MV-4-11 (cell line): ENCODE data around the gene AWAT1.
"Not testable (repeated sequence)": the region's sequence is repeated elsewhere in the genome, so short reads cannot be mapped to it uniquely, and the experiment has no call there.

ENCODE experiments used
- DNase-seq: peaks from one replicate; lab custom pipeline; 2025; lab: John Stamatoyannopoulos, UW

AWAT1 gene

GRCh38 chrX:70234355-70234754 is at the start of gene AWAT1:
Gene AWAT1, plus strand, starts transcription at chrX:70234655. Its CDS starts 41 bp downstream, at chrX:70234696.
- no peak for DNase-seq

GRCh38 chrX:70190225-70190624 is 44.2 kb upstream of the AWAT1 start:
- DNase-seq = no peak

- no peak for DNase-seq
Observed at GRCh38 chrX:70196961-70197720, 37.3 kb upstream of the AWAT1 start.

- DNase-seq = no peak
Observed at GRCh38 chrX:70201732-70202131, 32.7 kb upstream of the AWAT1 start.

GRCh38 chrX:70208479-70208878 is 26.0 kb upstream of the AWAT1 start:
- DNase-seq = no peak

GRCh38 chrX:70209570-70209969 is 24.9 kb upstream of the AWAT1 start:
- DNase-seq = not testable (repeated sequence)

- DNase-seq = no peak
Observed at GRCh38 chrX:70219938-70220764, 14.3 kb upstream of the AWAT1 start.

- no peak for DNase-seq
Observed at GRCh38 chrX:70226048-70226447, 8.4 kb upstream of the AWAT1 start.

GRCh38 chrX:70226687-70227086 is 7.8 kb upstream of the AWAT1 start:
- no peak for DNase-seq

GRCh38 chrX:70231666-70232065 is 2.8 kb upstream of the AWAT1 start:
- DNase-seq = no peak

- DNase-seq = no peak
Observed at GRCh38 chrX:70240751-70241150, 6.3 kb downstream of the AWAT1 start.

- DNase-seq = no peak
Observed at GRCh38 chrX:70241501-70241900, 7.0 kb downstream of the AWAT1 start.

- not testable (repeated sequence) for DNase-seq
Observed at GRCh38 chrX:70243601-70244000, 9.1 kb downstream of the AWAT1 start.

- DNase-seq = no peak
Observed at GRCh38 chrX:70244881-70245280, 10.4 kb downstream of the AWAT1 start.

- no peak for DNase-seq
Observed at GRCh38 chrX:70247252-70247651, 12.8 kb downstream of the AWAT1 start.

- no peak for DNase-seq
Observed at GRCh38 chrX:70252491-70252890, 18.0 kb downstream of the AWAT1 start.

GRCh38 chrX:70253377-70254062 is 19.1 kb downstream of the AWAT1 start:
- no peak for DNase-seq

GRCh38 chrX:70254063-70254400 is 19.6 kb downstream of the AWAT1 start:
- no peak for DNase-seq

GRCh38 chrX:70254909-70255308 is 20.5 kb downstream of the AWAT1 start:
- DNase-seq = no peak

GRCh38 chrX:70255452-70255851 is 21.0 kb downstream of the AWAT1 start:
- DNase-seq = no peak

- DNase-seq = no peak
Observed at GRCh38 chrX:70257423-70258288, 23.2 kb downstream of the AWAT1 start.

GRCh38 chrX:70260104-70260503 is 25.6 kb downstream of the AWAT1 start, which contains the start of gene P2RY4:
Gene P2RY4, minus strand, starts transcription at chrX:70260204. Its CDS starts 580 bp downstream, at chrX:70259624.
- no peak for DNase-seq
